CD14-positive monocyte (primary cell): ENCODE measurements around the gene ERGIC3. TPM values are rescaled to one million over a fixed set of nuclear protein-coding genes. Genes with fewer than 3 reads are reported as not detected.

Experiments
- DNase-seq, 3 donors: peaks; one replicate each; pipeline ENCODE4 v3.0.0-alpha.2; 2011 to 2022
- H2AFZ ChIP-seq: 2 replicates; pipeline ENCODE4 v1.6.0; 2012; ENCODE audit warnings: mild to moderate bottlenecking, low read depth, low read length, inconsistent platforms; ENCODE audit not compliant: insufficient read depth, poor library complexity, severe bottlenecking
- H3K27ac ChIP-seq, 2 donors: 1 replicate in 1 of 2; 2 replicates in 1 of 2; pipeline ENCODE4 v1.5.1; 2012 to 2013; ENCODE audit warnings: low read length in 2 of 2, control low read depth in 1 of 2, inconsistent platforms in 1 of 2, low read depth in 1 of 2, mild to moderate bottlenecking in 1 of 2
- H3K27me3 ChIP-seq, 2 donors: one replicate each; pipeline versions ENCODE4 v1.6.0 to v1.6.1; 2011 to 2013; ENCODE audit warnings: low read length in 2 of 2; ENCODE audit not compliant: control insufficient read depth in 2 of 2, insufficient read depth in 2 of 2
- H3K36me3 ChIP-seq, 2 donors: replicated peaks in 1 of 2; 1 replicate in 1 of 2; 2 replicates in 1 of 2; pipeline versions ENCODE4 v1.5.1 to v1.6.1; 2012 to 2013; ENCODE audit warnings: low read length in 2 of 2, control low read depth in 1 of 2, inconsistent platforms in 1 of 2, mild to moderate bottlenecking in 1 of 2; ENCODE audit not compliant: insufficient read depth in 2 of 2, control insufficient read depth in 1 of 2
- H3K4me1 ChIP-seq, 2 donors: 1 replicate in 1 of 2; 2 replicates in 1 of 2; pipeline versions ENCODE4 v1.5.1 to v1.6.1; 2012 to 2013; ENCODE audit warnings: low read length in 2 of 2, control low read depth in 1 of 2, inconsistent platforms in 1 of 2, mild to moderate bottlenecking in 1 of 2, moderate library complexity in 1 of 2; ENCODE audit not compliant: insufficient read depth in 2 of 2, control insufficient read depth in 1 of 2
- H3K4me2 ChIP-seq: replicated peaks from 2 replicates; pipeline ENCODE3; 2012; ENCODE audit warnings: low read length, moderate library complexity, mild to moderate bottlenecking; ENCODE audit not compliant: poor library complexity, severe bottlenecking; ENCODE audit errors: extremely low read depth
- H3K4me3 ChIP-seq, 3 experiments: fragments of 200-600 bp in 1 of 3; sonication (generic) in 1 of 3; replicated peaks in 1 of 3; 1 replicate in 2 of 3; 2 replicates in 1 of 3; pipeline ENCODE4 v1.5.1; 2011 to 2013; ENCODE audit warnings: low read length in 3 of 3, mild to moderate bottlenecking in 3 of 3, control low read depth in 2 of 3, low read depth in 2 of 3, inconsistent platforms in 1 of 3, moderate library complexity in 1 of 3
- H3K79me2 ChIP-seq: 2 replicates; pipeline ENCODE4 v1.6.0; 2012; ENCODE audit warnings: mild to moderate bottlenecking, control low read depth, inconsistent platforms, low read length, moderate library complexity; ENCODE audit not compliant: insufficient read depth
- H3K9ac ChIP-seq: 2 replicates; pipeline ENCODE4 v1.6.0; 2017; ENCODE audit warnings: low read length, mild to moderate bottlenecking; ENCODE audit not compliant: insufficient read depth, poor library complexity, severe bottlenecking
- H3K9me3 ChIP-seq, 2 donors: replicated peaks in 1 of 2; 1 replicate in 1 of 2; 2 replicates in 1 of 2; pipeline versions ENCODE4 v1.5.1 to v1.6.1; 2012 to 2013; ENCODE audit warnings: low read length in 2 of 2, control low read depth in 1 of 2; ENCODE audit not compliant: control insufficient read depth in 1 of 2, insufficient read depth in 1 of 2
- H4K20me1 ChIP-seq: 2 replicates; pipeline ENCODE4 v1.6.0; 2012; ENCODE audit warnings: mild to moderate bottlenecking, low read length, control low read depth, moderate library complexity; ENCODE audit not compliant: insufficient read depth
- H3K27ac Mint-ChIP-seq, 7 donors: one replicate each; pipeline ENCODE4 v1.8.0; 2020; ENCODE audit warnings: mild to moderate bottlenecking in 7 of 7, mixed read lengths in 7 of 7, moderate library complexity in 6 of 7, inconsistent platforms in 2 of 7
- H3K27me3 Mint-ChIP-seq, 3 donors: one replicate each; pipeline ENCODE4 v1.8.0; 2021 to 2022; ENCODE audit warnings: low read depth in 3 of 3, mild to moderate bottlenecking in 3 of 3, mixed read lengths in 3 of 3, moderate library complexity in 3 of 3, inconsistent platforms in 1 of 3
- H3K36me3 Mint-ChIP-seq, 2 donors: one replicate each; pipeline ENCODE4 v1.8.0; 2020; ENCODE audit warnings: mixed read lengths in 2 of 2, inconsistent platforms in 1 of 2, mild to moderate bottlenecking in 1 of 2
- H3K4me1 Mint-ChIP-seq: one replicate; pipeline ENCODE4 v1.8.0; 2020; ENCODE audit warnings: mild to moderate bottlenecking, mixed read lengths
- H3K4me3 Mint-ChIP-seq, 2 donors: one replicate each; pipeline ENCODE4 v1.8.0; 2020; ENCODE audit warnings: mild to moderate bottlenecking in 2 of 2, mixed read lengths in 2 of 2, moderate library complexity in 1 of 2
- H3K9me3 Mint-ChIP-seq, 7 donors: one replicate each; pipeline ENCODE4 v1.8.0; 2020 to 2022; ENCODE audit warnings: mixed read lengths in 7 of 7, mild to moderate bottlenecking in 6 of 7, moderate library complexity in 6 of 7, inconsistent platforms in 2 of 7
- CTCF ChIP-seq: fragments of 200-600 bp; IDR thresholded peaks from one replicate; pipeline ENCODE4 v1.8.0; 2022; ENCODE audit warnings: antibody characterized with exemption, mild to moderate bottlenecking
- WGBS: methylation state at CpG from one replicate; pipeline ENCODE4 v1.1.5; 2013; ENCODE audit warnings: missing lambda C conversion rate; ENCODE audit not compliant: insufficient coverage; 5-methylcytosine and 5-hydroxymethylcytosine counted together
- intact Hi-C, 2 donors: fragments of 100-400 bp; cut with micrococcal nuclease; formaldehyde crosslinking; loops; one replicate each; pipeline versions ENCODE4 v1.15.0 to v1.15.1; 2023
- polyA plus RNA-seq, 3 donors: library from polyadenylated mRNA; depleted of rRNA in 1 of 3; unstranded in 2 of 3; stranded (reverse) in 1 of 3; fragments of 300-500 nt in 2 of 3; fragments of >200 nt in 1 of 3; fragmentation: Illumina TruSeq in 2 of 3; gene quantifications; 1 replicate in 2 of 3; 2 replicates in 1 of 3; pipeline ENCODE4 v1.2.3, GENCODE V29; 2012 to 2021

The ERGIC3 gene
- polyA plus RNA-seq, 3 donors: 128 to 371 (median 130) TPM

- Mint-ChIP-seq H3K4me3 (peak overlapping the region; percentile 76 to 94), H3K4me1 (peaks cover 14% of the 10 kb centered on the region), H3K27ac (peak overlapping the region in 1 of 7 donors; percentile 26), H3K27me3 (peaks cover 50 to 56% (median 56%) of the 10 kb centered on the region in 3 donors), H3K9me3 (peaks cover 0 to 9% (median 2%) of the 10 kb centered on the region in 7 donors), H3K36me3 (peaks cover 0 to 5% of the 10 kb centered on the region in 2 donors)
- Histone ChIP-seq H3K27ac (no peak overlapping the region), H2AFZ (peak overlapping the region; percentile 79), H3K79me2 (no peaks in the 10 kb centered on the region), H3K4me2 (peak overlapping the region; percentile 75), H4K20me1 (no peaks in the 10 kb centered on the region), H3K4me3 (peak overlapping the region; percentile 2 to 66 (median 26)), H3K36me3 (no peaks in the 10 kb centered on the region), H3K27me3 (peaks cover 8 to 34% of the 10 kb centered on the region in 2 donors), H3K9ac (peak overlapping the region; percentile 43), H3K4me1 (peaks cover 16 to 17% of the 10 kb centered on the region in 2 donors), H3K9me3 (no peaks in the 10 kb centered on the region)
- under 1% methylated on average over 100 of the region's 103 CpGs for WGBS
- peak; percentile 46 for TF ChIP-seq CTCF
- peak; percentile 65 to 73 (median 71) for DNase-seq
- intact Hi-C loops: no loop called here
These were observed 59.4 kb downstream of the ERGIC3 start for GRCh38 chr20:35600993-35601973.

- no peak for TF ChIP-seq CTCF
- peak overlapping the region; percentile 43 for H3K9ac ChIP-seq
- Mint-ChIP-seq H3K4me1 (peaks cover 16% of the 10 kb centered on the region), H3K9me3 (peaks cover 0 to 9% (median 2%) of the 10 kb centered on the region in 7 donors), H3K36me3 (peaks cover 0 to 5% of the 10 kb centered on the region in 2 donors), H3K27me3 (peaks cover 50 to 54% (median 52%) of the 10 kb centered on the region in 3 donors), H3K27ac (no peak overlapping the region), H3K4me3 (peak overlapping the region in 1 of 2 donors; percentile 94)
- H3K4me1 ChIP-seq: peaks cover 16 to 17% of the 10 kb centered on the region in 2 donors
- DNase-seq: no peak
- WGBS: 39% methylated on average over 23 of the region's 30 CpGs
- peak overlapping the region; percentile 79 for H2AFZ ChIP-seq
- no peak overlapping the region for H3K27ac ChIP-seq
- H3K4me2 ChIP-seq: peak overlapping the region; percentile 75
- H4K20me1 ChIP-seq: no peaks in the 10 kb centered on the region
- H3K36me3 ChIP-seq: no peaks in the 10 kb centered on the region
- no peaks in the 10 kb centered on the region for H3K79me2 ChIP-seq
- H3K4me3 ChIP-seq: peak overlapping the region in 1 of 3 experiments; percentile 66
- peaks cover 8 to 34% of the 10 kb centered on the region in 2 donors for H3K27me3 ChIP-seq
- intact Hi-C loops: no loop called here
- H3K9me3 ChIP-seq: no peaks in the 10 kb centered on the region
These were observed 60.1 kb downstream of the ERGIC3 start for GRCh38 chr20:35601990-35602389.
